B cell (primary cell): Measurements from ENCODE around the gene FAM120B. TPM values are rescaled to one million over a fixed set of nuclear protein-coding genes. Genes with fewer than 3 reads are reported as not detected.

Source experiments
- ATAC-seq: fragments of 200-7000 bp; cut with Tn5 transposase; one replicate; pipeline ENCODE4 v1.10.0; 2021; ENCODE audit warnings: low read depth, mild to moderate bottlenecking, moderate number of reproducible peaks, moderate library complexity
- CTCF ChIA-PET: fragments of 350-600 bp; sonication (Branson Sonifier 250); formaldehyde crosslinking; loops from one replicate; lab custom pipeline; 2021; ENCODE audit warnings: antibody characterized with exemption, inconsistent platforms; lab: Charles Lee
- POLR2A ChIA-PET: fragments of 350-600 bp; sonication (Branson Sonifier 250); formaldehyde crosslinking; loops from one replicate; lab custom pipeline; 2021; ENCODE audit warnings: antibody characterized with exemption; lab: Charles Lee
- DNase-seq: peaks from one replicate; pipeline ENCODE4 v3.0.0; 2013
- H2AFZ ChIP-seq: 2 replicates; pipeline ENCODE4 v1.6.1; 2012; ENCODE audit warnings: mild to moderate bottlenecking, low read depth, low read length; ENCODE audit not compliant: insufficient read depth, poor library complexity, severe bottlenecking
- H3K27ac ChIP-seq, 2 donors: 1 replicate in 1 of 2; 2 replicates in 1 of 2; pipeline ENCODE4 v1.5.1; 2012 to 2013; ENCODE audit warnings: low read length in 2 of 2, mild to moderate bottlenecking in 2 of 2, moderate library complexity in 1 of 2
- H3K27me3 ChIP-seq, 4 experiments: fragments of 200-600 bp in 1 of 4; sonication (generic) in 1 of 4; replicated peaks in 1 of 4; 1 replicate in 2 of 4; 2 replicates in 2 of 4; pipeline versions ENCODE4 v1.6.1 to v1.7.0; 2013 to 2016; ENCODE audit warnings: low read length in 3 of 4, mild to moderate bottlenecking in 2 of 4, mixed read lengths in 1 of 4, moderate library complexity in 1 of 4; ENCODE audit not compliant: insufficient read depth in 4 of 4, control insufficient read depth in 3 of 4; ENCODE audit errors: control extremely low read depth in 1 of 4
- H3K36me3 ChIP-seq, 2 experiments: replicated peaks in 1 of 2; 1 replicate in 1 of 2; 2 replicates in 1 of 2; pipeline versions ENCODE4 v1.6.1 to v1.7.1; 2013; ENCODE audit warnings: low read length in 1 of 2; ENCODE audit not compliant: insufficient read depth in 2 of 2, control insufficient read depth in 1 of 2; ENCODE audit errors: control extremely low read depth in 1 of 2, extremely low read depth in 1 of 2
- H3K4me1 ChIP-seq, 2 donors: fragments of 200-600 bp in 1 of 2; sonication (generic) in 1 of 2; 1 replicate in 1 of 2; 2 replicates in 1 of 2; pipeline versions ENCODE4 v1.5.1 to v1.6.1; 2013 to 2017; ENCODE audit warnings: low read length in 2 of 2; ENCODE audit not compliant: control insufficient read depth in 2 of 2, insufficient read depth in 2 of 2
- H3K4me2 ChIP-seq: replicated peaks from 2 replicates; pipeline ENCODE3; 2012; ENCODE audit warnings: mild to moderate bottlenecking, low read depth, low read length; ENCODE audit not compliant: poor library complexity, severe bottlenecking
- H3K4me3 ChIP-seq, 5 experiments: fragments of 200-600 bp in 1 of 5; sonication (generic) in 1 of 5; 1 replicate in 3 of 5; 2 replicates in 2 of 5; pipeline versions ENCODE4 v1.5.1 to v1.7.0; 2011 to 2016; ENCODE audit warnings: low read length in 4 of 5, mild to moderate bottlenecking in 4 of 5, low read depth in 2 of 5, control low read depth in 1 of 5, moderate library complexity in 1 of 5; ENCODE audit not compliant: insufficient read depth in 1 of 5; ENCODE audit errors: control extremely low read depth in 1 of 5, extremely low read depth in 1 of 5
- H3K79me2 ChIP-seq: fragments of 200-600 bp; sonication (generic); one replicate; pipeline ENCODE4 v1.6.0; 2016; ENCODE audit warnings: low read length; ENCODE audit not compliant: control insufficient read depth, insufficient read depth
- H3K9ac ChIP-seq: fragments of 200-600 bp; sonication (generic); 2 replicates; pipeline ENCODE4 v1.6.1; 2017; ENCODE audit warnings: mild to moderate bottlenecking, low read length, moderate library complexity
- H3K9me3 ChIP-seq, 3 donors: one replicate each; pipeline versions ENCODE4 v1.6.1 to v1.7.1; 2013; ENCODE audit warnings: low read length in 2 of 3; ENCODE audit not compliant: control insufficient read depth in 2 of 3, insufficient read depth in 1 of 3; ENCODE audit errors: control extremely low read depth in 1 of 3
- H4K20me1 ChIP-seq: 2 replicates; pipeline ENCODE4 v1.6.0; 2012; ENCODE audit warnings: mild to moderate bottlenecking, low read length; ENCODE audit not compliant: insufficient read depth, control insufficient read depth, poor library complexity, severe bottlenecking
- H3K27ac Mint-ChIP-seq: one replicate; pipeline ENCODE4 v1.8.0; 2021; ENCODE audit warnings: mixed read lengths
- H3K27me3 Mint-ChIP-seq: one replicate; pipeline ENCODE4 v1.8.0; 2021; ENCODE audit warnings: mixed read lengths
- H3K4me1 Mint-ChIP-seq: one replicate; pipeline ENCODE4 v1.8.0; 2021; ENCODE audit warnings: mixed read lengths
- H3K4me3 Mint-ChIP-seq: one replicate; pipeline ENCODE4 v1.8.0; 2021; ENCODE audit warnings: mixed read lengths
- H3K9me3 Mint-ChIP-seq: one replicate; pipeline ENCODE4 v1.8.0; 2022; ENCODE audit warnings: mixed read lengths; ENCODE audit not compliant: insufficient read depth
- EZH2 ChIP-seq: IDR thresholded peaks from 2 replicates; pipeline ENCODE4 v1.6.1; 2012; ENCODE audit warnings: borderline replicate concordance, low read depth, mild to moderate bottlenecking, moderate library complexity, low read length; ENCODE audit not compliant: insufficient read depth, poor library complexity, severe bottlenecking
- WGBS: methylation state at CpG from one replicate; pipeline ENCODE4 v1.1.5; 2013; ENCODE audit warnings: missing lambda C conversion rate; ENCODE audit not compliant: insufficient coverage; 5-methylcytosine and 5-hydroxymethylcytosine counted together
- intact Hi-C: fragments of 100-400 bp; cut with micrococcal nuclease; formaldehyde crosslinking; loops from one replicate; pipeline ENCODE4 v1.10.0; 2022
- polyA plus RNA-seq: library from polyadenylated mRNA; depleted of rRNA; stranded (reverse); fragments of >200 nt; gene quantifications from 2 replicates; pipeline ENCODE4 v1.2.3, GENCODE V29; 2012
- total RNA-seq, 2 donors: library from RNA; stranded (reverse); fragments of 120-200 nt in 1 of 2; gene quantifications; 1 replicate in 1 of 2; 2 replicates in 1 of 2; pipeline versions ENCODE4 v1.2.3 to v1.2.4, GENCODE V29; 2013 to 2022
- TF ChIP-seq, protein P1 (sequence below): fragments of 200-600 bp; IDR thresholded peaks from one replicate; pipeline ENCODE4 v1.8.0; 2022; ENCODE audit warnings: antibody characterized with exemption, mild to moderate bottlenecking

FAM120B gene
- total and polyA plus RNA-seq, 2 donors (not counting 1 experiment from before 2014, with no cell fraction given), result 12.5 to 51.7 TPM

DNA sequence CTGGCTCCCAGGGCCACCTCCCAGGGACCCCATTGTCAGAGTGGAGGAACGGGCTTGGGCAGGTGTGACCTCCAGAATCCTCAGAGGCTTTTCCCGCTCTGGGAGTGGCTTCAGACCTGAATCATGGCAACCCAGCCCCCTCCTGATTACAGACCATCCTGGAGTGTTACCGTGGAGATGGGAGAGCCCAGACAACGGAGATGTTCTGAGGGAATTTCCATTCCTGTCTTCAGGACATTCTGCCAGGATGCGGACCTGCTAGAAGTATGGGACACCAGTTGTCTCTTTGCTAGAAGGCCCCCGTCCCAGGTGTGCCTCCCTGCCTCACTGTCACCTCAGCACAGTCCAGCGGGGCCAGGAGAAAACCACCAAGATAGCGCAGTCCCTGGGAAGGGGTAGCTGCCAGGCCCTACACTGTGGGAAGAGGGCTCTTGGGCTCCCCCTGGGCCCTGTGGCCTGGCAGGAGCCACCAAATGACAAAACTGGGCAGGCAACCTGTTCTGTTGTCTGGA lies 136.6 kb downstream of the FAM120B start:
- no peak overlapping the region for H3K4me3 ChIP-seq
- no peak overlapping the region for H3K9ac ChIP-seq
- ATAC-seq (no peak), DNase-seq (no peak)
- TF ChIP-seq, protein P1, sequence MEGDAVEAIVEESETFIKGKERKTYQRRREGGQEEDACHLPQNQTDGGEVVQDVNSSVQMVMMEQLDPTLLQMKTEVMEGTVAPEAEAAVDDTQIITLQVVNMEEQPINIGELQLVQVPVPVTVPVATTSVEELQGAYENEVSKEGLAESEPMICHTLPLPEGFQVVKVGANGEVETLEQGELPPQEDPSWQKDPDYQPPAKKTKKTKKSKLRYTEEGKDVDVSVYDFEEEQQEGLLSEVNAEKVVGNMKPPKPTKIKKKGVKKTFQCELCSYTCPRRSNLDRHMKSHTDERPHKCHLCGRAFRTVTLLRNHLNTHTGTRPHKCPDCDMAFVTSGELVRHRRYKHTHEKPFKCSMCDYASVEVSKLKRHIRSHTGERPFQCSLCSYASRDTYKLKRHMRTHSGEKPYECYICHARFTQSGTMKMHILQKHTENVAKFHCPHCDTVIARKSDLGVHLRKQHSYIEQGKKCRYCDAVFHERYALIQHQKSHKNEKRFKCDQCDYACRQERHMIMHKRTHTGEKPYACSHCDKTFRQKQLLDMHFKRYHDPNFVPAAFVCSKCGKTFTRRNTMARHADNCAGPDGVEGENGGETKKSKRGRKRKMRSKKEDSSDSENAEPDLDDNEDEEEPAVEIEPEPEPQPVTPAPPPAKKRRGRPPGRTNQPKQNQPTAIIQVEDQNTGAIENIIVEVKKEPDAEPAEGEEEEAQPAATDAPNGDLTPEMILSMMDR, result no peak
- no peak for TF ChIP-seq EZH2
- Mint-ChIP-seq H3K27me3 (peaks cover 7% of the 10 kb centered on the region), H3K4me3 (no peak overlapping the region), H3K27ac (no peak overlapping the region), H3K9me3 (no peaks in the 10 kb centered on the region), H3K4me1 (peaks cover 2% of the 10 kb centered on the region)
- peaks cover 0 to 3% (median 0%) of the 10 kb centered on the region in 4 experiments for H3K27me3 ChIP-seq
- no peak overlapping the region for H3K27ac ChIP-seq
- no peak overlapping the region for H3K4me2 ChIP-seq
- WGBS, result 90% methylated on average over 8 of the region's 8 CpGs
- H3K9me3 ChIP-seq, result peaks cover 0 to 2% (median 0%) of the 10 kb centered on the region in 3 donors
- POLR2A ChIA-PET, result no interaction called here
- CTCF ChIA-PET, result no interaction called here
- H3K4me1 ChIP-seq, result peaks cover 0 to 2% of the 10 kb centered on the region in 2 donors
- no peak overlapping the region for H2AFZ ChIP-seq
- H4K20me1 ChIP-seq, result no peaks in the 10 kb centered on the region
- H3K79me2 ChIP-seq, result no peaks in the 10 kb centered on the region
- intact Hi-C loops, result no loop called here
- no peaks in the 10 kb centered on the region for H3K36me3 ChIP-seq

DNA sequence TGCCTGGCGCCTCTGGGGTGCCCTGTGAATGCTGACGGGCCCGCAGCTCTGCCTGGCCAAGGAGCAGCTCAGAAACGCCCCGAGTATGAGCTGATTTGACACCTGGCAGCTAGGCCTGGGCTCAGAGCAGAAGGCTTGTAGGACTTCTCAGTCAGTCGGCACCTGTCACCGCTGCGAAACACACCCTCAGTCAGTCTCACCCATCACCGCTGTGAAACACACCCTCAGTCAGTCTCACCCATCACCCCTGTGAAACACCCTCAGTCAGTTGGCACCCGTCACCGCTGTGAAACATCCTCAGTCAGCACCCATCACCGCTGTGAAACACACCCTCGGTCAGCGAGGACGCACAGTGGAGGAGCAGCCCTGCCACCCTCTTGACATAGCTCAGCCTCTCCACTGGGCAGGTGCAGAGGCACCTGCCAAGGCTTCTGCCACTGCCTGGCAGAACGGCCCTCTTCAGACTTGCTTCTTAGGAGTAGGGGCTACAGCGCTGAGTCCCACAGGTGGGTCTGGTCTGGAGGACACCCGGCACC lies 137.6 kb downstream of the FAM120B start:
- 92% methylated on average over 15 of the region's 18 CpGs for WGBS
- Histone ChIP-seq H3K4me2 (no peak overlapping the region), H2AFZ (no peak overlapping the region), H3K27ac (no peak overlapping the region), H3K36me3 (no peaks in the 10 kb centered on the region), H3K9me3 (no peaks in the 10 kb centered on the region), H3K4me3 (no peak overlapping the region), H3K27me3 (no peaks in the 10 kb centered on the region), H4K20me1 (no peaks in the 10 kb centered on the region), H3K9ac (no peak overlapping the region), H3K79me2 (no peaks in the 10 kb centered on the region), H3K4me1 (no peaks in the 10 kb centered on the region)
- DNase-seq (no peak), ATAC-seq (no peak)
- Mint-ChIP-seq H3K27me3 (peaks cover 4% of the 10 kb centered on the region), H3K4me1 (no peaks in the 10 kb centered on the region), H3K27ac (no peak overlapping the region), H3K4me3 (no peak overlapping the region), H3K9me3 (no peaks in the 10 kb centered on the region)
- no peak for TF ChIP-seq EZH2
- TF ChIP-seq, protein P1, result no peak
- POLR2A ChIA-PET, result no interaction called here
- CTCF ChIA-PET, result no interaction called here
- intact Hi-C loops, result no loop called here
